A549 (cell line): ENCODE measurements around the gene CETN2.

Experiments used
- EP300 ChIP-seq, 2 experiments: fragments of >200 bp; sonication (Bioruptor Twin); formaldehyde crosslinking; IDR thresholded peaks; 2 replicates in 1 of 2; 3 replicates in 1 of 2; pipeline ENCODE4 v1.6.1; 2016 to 2017
- RFX5 ChIP-seq: fragments of 450-650 bp; IDR thresholded peaks from 2 replicates; pipeline ENCODE4 v1.7.1; 2014; ENCODE audit warnings: antibody characterized with exemption, mild to moderate bottlenecking, moderate library complexity
- TF ChIP-seq, protein P1 (sequence below): fragments of >200 bp; sonication (Bioruptor Twin); formaldehyde crosslinking; IDR thresholded peaks from 3 replicates; pipeline ENCODE4 v1.5.1; 2016
- TF ChIP-seq, protein P2 (sequence below): IDR thresholded peaks from 2 replicates; pipeline ENCODE4 v1.6.1; 2012

DNA sequence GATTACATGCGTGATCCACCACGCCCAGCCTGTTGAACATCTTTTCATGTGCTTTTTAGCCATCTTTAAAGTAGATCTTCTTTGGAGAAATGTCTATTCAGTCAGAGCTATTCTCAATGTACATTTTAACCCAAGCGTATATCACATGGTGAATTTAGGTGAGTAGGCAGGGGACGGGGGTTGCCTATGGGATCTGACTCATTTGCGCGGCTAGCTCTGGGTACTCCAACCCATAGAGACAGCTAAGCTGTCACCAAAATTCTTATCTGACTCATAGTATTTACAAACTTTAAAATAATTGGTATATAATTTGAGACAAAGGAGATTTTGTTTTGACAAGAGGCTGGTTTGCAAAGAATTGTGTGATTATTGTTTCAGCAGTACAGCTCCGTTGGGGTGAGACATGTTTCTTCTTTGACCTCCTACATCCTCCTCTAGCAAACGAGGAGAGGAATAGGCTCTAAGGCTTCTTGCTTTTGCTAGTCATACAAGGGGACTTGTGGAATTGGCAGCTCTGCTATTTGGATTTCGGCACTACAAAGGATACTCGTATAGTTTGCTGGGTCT lies 12.3 kb upstream of the CETN2 start:
- TF ChIP-seq EP300 (IDR thresholded peaks at IDR 0.05) (no peak), RFX5 (no peak)
- TF ChIP-seq, protein P1, sequence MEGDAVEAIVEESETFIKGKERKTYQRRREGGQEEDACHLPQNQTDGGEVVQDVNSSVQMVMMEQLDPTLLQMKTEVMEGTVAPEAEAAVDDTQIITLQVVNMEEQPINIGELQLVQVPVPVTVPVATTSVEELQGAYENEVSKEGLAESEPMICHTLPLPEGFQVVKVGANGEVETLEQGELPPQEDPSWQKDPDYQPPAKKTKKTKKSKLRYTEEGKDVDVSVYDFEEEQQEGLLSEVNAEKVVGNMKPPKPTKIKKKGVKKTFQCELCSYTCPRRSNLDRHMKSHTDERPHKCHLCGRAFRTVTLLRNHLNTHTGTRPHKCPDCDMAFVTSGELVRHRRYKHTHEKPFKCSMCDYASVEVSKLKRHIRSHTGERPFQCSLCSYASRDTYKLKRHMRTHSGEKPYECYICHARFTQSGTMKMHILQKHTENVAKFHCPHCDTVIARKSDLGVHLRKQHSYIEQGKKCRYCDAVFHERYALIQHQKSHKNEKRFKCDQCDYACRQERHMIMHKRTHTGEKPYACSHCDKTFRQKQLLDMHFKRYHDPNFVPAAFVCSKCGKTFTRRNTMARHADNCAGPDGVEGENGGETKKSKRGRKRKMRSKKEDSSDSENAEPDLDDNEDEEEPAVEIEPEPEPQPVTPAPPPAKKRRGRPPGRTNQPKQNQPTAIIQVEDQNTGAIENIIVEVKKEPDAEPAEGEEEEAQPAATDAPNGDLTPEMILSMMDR, result no peak
- TF ChIP-seq, protein P2, sequence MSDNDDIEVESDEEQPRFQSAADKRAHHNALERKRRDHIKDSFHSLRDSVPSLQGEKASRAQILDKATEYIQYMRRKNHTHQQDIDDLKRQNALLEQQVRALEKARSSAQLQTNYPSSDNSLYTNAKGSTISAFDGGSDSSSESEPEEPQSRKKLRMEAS, result no peak
